AG09309 (cell line): ENCODE results near the gene MIR17HG.
"Not testable (repeated sequence)": the region's sequence is repeated elsewhere in the genome, so short reads cannot be mapped to it uniquely, and the experiment has no call there.

ENCODE experiments used
- DNase-seq: peaks from one replicate; pipeline ENCODE4 v3.0.0-alpha.2; 2010; ENCODE audit warnings: low read depth
- H3K4me3 ChIP-seq: 2 replicates; pipeline ENCODE4 v1.5.1; 2011; ENCODE audit warnings: mild to moderate bottlenecking, low read depth, low read length, moderate library complexity; ENCODE audit not compliant: control insufficient read depth
- TF ChIP-seq, protein P1 (sequence below): IDR thresholded peaks from 2 replicates; pipeline ENCODE4 v1.5.1; 2011; ENCODE audit warnings: mild to moderate bottlenecking, low read depth, low read length, inconsistent platforms; ENCODE audit not compliant: insufficient read depth, control insufficient read depth; ENCODE audit errors: missing control alignments

Gene MIR17HG

DNA sequence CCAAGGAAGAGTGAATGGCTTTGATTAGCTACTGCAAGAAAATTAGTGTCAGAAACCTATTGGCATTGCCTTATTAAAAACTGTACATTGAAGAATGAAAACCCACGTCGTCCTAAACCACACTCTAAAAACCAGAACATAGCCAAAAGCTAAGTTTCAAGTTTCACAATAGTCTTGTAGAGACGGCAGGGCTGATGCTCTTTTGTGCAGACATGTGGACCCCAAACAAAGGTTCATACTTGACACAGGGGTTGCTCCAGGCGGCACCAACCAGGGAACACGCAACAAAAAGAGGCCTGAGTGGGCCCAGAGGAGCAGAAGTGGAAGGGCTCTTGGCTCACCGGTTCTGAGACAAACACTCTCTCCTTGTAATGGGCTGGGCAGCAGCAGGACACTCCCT lies 28.6 kb upstream of the MIR17HG start:
- no peak overlapping the region for H3K4me3 ChIP-seq
- no peak for DNase-seq
- TF ChIP-seq, protein P1, sequence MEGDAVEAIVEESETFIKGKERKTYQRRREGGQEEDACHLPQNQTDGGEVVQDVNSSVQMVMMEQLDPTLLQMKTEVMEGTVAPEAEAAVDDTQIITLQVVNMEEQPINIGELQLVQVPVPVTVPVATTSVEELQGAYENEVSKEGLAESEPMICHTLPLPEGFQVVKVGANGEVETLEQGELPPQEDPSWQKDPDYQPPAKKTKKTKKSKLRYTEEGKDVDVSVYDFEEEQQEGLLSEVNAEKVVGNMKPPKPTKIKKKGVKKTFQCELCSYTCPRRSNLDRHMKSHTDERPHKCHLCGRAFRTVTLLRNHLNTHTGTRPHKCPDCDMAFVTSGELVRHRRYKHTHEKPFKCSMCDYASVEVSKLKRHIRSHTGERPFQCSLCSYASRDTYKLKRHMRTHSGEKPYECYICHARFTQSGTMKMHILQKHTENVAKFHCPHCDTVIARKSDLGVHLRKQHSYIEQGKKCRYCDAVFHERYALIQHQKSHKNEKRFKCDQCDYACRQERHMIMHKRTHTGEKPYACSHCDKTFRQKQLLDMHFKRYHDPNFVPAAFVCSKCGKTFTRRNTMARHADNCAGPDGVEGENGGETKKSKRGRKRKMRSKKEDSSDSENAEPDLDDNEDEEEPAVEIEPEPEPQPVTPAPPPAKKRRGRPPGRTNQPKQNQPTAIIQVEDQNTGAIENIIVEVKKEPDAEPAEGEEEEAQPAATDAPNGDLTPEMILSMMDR = no peak

DNA sequence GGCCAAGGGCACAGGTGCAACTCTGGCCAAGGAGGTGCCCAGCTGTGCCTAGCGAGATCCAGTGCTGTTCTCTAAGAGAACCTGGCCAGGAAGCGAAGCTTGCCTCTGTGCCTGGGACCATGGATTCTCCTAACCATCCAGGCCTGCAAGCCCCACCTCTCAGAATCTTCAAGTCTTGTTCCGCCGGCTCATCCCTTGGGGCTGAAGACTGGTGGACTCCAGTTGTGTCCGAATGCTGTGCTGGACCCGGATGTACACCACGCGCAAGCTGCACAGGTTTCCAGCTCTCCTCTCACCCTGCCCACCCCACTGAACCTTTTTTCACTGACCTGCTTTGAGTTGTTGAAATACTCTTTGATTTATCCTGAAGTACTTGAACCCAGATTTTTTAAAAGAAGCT lies 27.5 kb upstream of the MIR17HG start:
- TF ChIP-seq, protein P1 = no peak
- DNase-seq = no peak
- H3K4me3 ChIP-seq = no peak overlapping the region

DNA sequence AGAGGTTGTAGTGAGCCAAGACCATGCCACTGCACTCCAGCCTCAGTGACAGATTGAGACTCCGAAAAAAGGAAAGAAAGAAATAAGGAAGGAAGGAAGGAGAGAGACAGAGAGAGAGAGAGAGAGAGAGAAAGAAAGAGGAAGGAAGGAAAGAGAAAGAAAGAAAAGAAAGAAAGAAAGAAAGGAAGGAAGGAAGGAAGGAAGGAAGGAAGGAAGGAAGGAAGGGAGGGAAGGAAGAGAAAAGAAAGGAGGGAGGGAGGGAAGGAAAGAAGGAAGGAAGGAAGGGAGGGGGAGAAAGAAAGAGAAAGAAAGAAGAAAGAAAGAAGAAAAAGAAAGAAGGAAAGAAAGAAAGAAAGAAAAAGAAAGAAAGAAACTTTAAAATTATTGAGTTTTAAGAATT lies 26.5 kb upstream of the MIR17HG start:
- not testable (repeated sequence) for DNase-seq, H3K4me3 ChIP-seq

DNA sequence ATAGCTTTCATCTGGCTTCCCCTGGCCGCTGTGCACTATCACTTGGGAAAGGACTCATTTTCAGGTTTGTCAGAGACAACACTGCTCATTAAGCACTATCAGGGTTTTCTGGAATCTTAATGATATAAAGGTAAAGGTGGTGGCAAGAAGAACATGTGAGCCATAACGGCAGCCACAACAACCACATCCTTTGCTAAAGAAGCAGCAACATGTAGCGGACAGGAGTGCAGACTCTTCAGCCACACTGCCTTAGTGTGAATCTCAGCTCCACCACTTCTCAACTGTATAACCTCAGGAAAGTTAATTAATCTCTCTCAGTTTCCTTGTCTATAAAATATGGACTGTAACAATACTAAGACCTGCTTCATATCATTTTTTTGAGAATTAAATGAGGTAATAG lies 24.1 kb upstream of the MIR17HG start:
- TF ChIP-seq, protein P1 = no peak
- no peak overlapping the region for H3K4me3 ChIP-seq
- no peak for DNase-seq

DNA sequence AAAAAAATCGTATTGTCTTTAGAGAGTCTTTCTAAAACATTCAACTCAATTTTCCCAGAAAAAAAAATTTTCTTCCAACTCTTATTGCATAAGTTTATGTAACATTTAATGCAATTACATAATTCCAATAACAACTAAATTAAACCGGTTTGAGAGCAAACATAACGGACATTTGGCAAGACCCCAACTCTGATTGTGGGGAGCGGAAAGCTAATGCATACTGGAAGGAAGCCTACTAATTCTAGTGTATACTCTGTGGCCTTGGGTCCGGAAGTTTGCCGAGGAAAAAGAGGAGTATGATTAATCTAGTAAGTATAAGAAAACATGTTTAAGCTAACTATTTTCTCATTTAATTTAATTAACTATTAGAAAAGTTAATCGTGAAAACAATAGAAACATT lies 21.3 kb upstream of the MIR17HG start:
- DNase-seq = no peak
- TF ChIP-seq, protein P1 = no peak
- H3K4me3 ChIP-seq = no peak overlapping the region

DNA sequence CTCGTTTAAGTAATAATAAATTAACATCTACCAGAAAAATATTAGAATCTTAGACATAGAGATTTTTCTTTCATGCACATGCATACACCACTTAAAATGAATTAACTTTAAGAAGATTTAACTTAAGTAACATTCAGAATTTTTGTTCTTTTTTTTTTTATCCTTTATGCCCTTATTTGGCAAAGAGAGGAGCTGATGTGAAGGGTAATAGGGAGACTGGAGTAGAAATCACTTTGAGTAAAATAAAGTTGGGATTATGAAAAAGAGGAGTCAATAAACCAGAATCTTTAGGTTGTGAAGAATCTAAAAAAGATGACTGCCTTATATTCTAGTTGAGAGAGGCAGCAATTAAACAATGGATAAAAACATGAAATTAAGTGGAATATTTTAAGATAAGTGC lies 18.8 kb upstream of the MIR17HG start:
- H3K4me3 ChIP-seq = no peak overlapping the region
- TF ChIP-seq, protein P1 = no peak
- no peak for DNase-seq

DNA sequence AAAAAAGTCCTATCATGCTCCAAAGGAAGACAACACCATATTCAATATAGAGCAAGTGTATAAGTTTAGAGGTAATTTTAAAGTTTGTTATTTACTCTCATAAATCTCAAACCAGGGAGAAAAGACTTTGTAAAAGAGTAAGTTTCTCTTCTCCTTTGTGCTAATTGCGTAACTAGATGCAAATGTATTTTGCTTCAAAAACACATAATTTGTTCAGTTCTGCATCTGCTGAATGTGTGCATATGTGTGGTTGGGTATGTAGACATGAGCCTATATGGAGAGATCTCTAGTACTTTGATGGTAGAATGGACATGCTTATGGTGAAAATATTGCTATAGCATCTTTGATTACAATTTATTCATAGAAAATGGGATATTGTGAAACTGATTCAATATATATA lies 17.8 kb upstream of the MIR17HG start:
- TF ChIP-seq, protein P1 = no peak
- DNase-seq = no peak
- no peak overlapping the region for H3K4me3 ChIP-seq
